Activated naive CD8-positive, alpha-beta T cell treated with anti-CD3 and anti-CD28 coated beads, Interleukin-2, amount 10 ng/mL, durations not matched to agents 7 days and 5 days (primary cell): ENCODE data around the gene WASL. TPM values are rescaled to one million over a fixed set of nuclear protein-coding genes. Genes with fewer than 3 reads are reported as not detected.
"Not testable (repeated sequence)": the region's sequence is repeated elsewhere in the genome, so short reads cannot be mapped to it uniquely, and the experiment has no call there.

ENCODE experiments used
- ATAC-seq: fragments of 150-1000 bp; cut with Tn5 transposase; one replicate; pipeline ENCODE4 v1.10.0; 2021; ENCODE audit warnings: low read depth, moderate library complexity
- POLR2A ChIA-PET: fragments of 350-600 bp; sonication (Branson Sonifier 250); formaldehyde crosslinking; loops from one replicate; lab custom pipeline; 2021; ENCODE audit warnings: antibody characterized with exemption; lab: Charles Lee
- DNase-seq: peaks from one replicate; pipeline ENCODE4 v3.0.0; 2021
- H3K27ac Mint-ChIP-seq: one replicate; pipeline ENCODE4 v1.8.0; 2022; ENCODE audit warnings: mild to moderate bottlenecking, mixed read lengths
- H3K27me3 Mint-ChIP-seq: one replicate; pipeline ENCODE4 v1.8.0; 2022; ENCODE audit warnings: mild to moderate bottlenecking, moderate library complexity, mixed read lengths
- H3K36me3 Mint-ChIP-seq: one replicate; pipeline ENCODE4 v1.8.0; 2021; ENCODE audit warnings: mild to moderate bottlenecking, mixed read lengths
- H3K4me1 Mint-ChIP-seq: one replicate; pipeline ENCODE4 v1.8.0; 2021; ENCODE audit warnings: mixed read lengths
- H3K4me3 Mint-ChIP-seq: one replicate; pipeline ENCODE4 v1.8.0; 2022; ENCODE audit warnings: mild to moderate bottlenecking, moderate library complexity, mixed read lengths
- H3K9me3 Mint-ChIP-seq: one replicate; pipeline ENCODE4 v1.8.0; 2021; ENCODE audit warnings: mixed read lengths
- total RNA-seq, 2 experiments: library from RNA; stranded (reverse); gene quantifications; one replicate each; pipeline ENCODE4 v1.2.3, GENCODE V29; 2021

The WASL gene
- total RNA-seq, 2 experiments from 2014 or later = 11.8 to 12.0 TPM

- H3K36me3 Mint-ChIP-seq, H3K4me3 Mint-ChIP-seq, DNase-seq, H3K4me1 Mint-ChIP-seq, POLR2A ChIA-PET, ATAC-seq, H3K9me3 Mint-ChIP-seq, H3K27ac Mint-ChIP-seq: not testable (repeated sequence)
- H3K27me3 Mint-ChIP-seq = peaks cover 18% of the 10 kb centered on the region
Measured at GRCh38 chr7:123634011-123634573, 114.7 kb downstream of the WASL start.

GRCh38 chr7:123633553-123633952 is 115.2 kb downstream of the WASL start:
- no peak overlapping the region for H3K4me3 Mint-ChIP-seq
- H3K4me1 Mint-ChIP-seq = no peaks in the 10 kb centered on the region
- DNase-seq (no peak), ATAC-seq (no peak)
- H3K9me3 Mint-ChIP-seq = no peaks in the 10 kb centered on the region
- POLR2A ChIA-PET = no interaction called here
- no peak overlapping the region for H3K27ac Mint-ChIP-seq
- peaks cover 17% of the 10 kb centered on the region for H3K27me3 Mint-ChIP-seq
- H3K36me3 Mint-ChIP-seq = no peaks in the 10 kb centered on the region

GRCh38 chr7:123632808-123633207 is 116.0 kb downstream of the WASL start:
- Mint-ChIP-seq H3K4me3 (no peak overlapping the region), H3K9me3 (no peaks in the 10 kb centered on the region), H3K27me3 (peaks cover 16% of the 10 kb centered on the region), H3K4me1 (no peaks in the 10 kb centered on the region), H3K27ac (no peak overlapping the region), H3K36me3 (no peaks in the 10 kb centered on the region)
- POLR2A ChIA-PET = no interaction called here
- no peak for ATAC-seq
- DNase-seq = no peak

Other genes starting within 250 kb of the WASL start
- not detected for gene IQUB, start 214.4 kb downstream of the WASL start, total RNA-seq
- 10 to 100 TPM; 51.7 to 56.1 TPM for gene NDUFA5, start 191.2 kb downstream of the WASL start, total RNA-seq
- not detected for gene ASB15, start 147.2 kb downstream of the WASL start, total RNA-seq
- gene LMOD2, start 93.1 kb downstream of the WASL start, total RNA-seq = not detected
- not detected for gene HYAL4, start 96.2 kb upstream of the WASL start, total RNA-seq
- not detected for gene SPAM1, start 176.2 kb upstream of the WASL start, total RNA-seq